Measurements from ENCODE around the gene RPTOR. TPM values are rescaled to one million over a fixed set of nuclear protein-coding genes. Genes with fewer than 3 reads are reported as not detected.
"Not testable (repeated sequence)": the region's sequence is repeated elsewhere in the genome, so short reads cannot be mapped to it uniquely, and the experiment has no call there.

The RPTOR gene
- polyA plus RNA-seq, 12 donors: 16.0 to 34.1 (median 21.6) TPM; not detected in 1

- no peak for DNase-seq
Measured at GRCh38 chr17:80762076-80762475, 217.4 kb downstream of the RPTOR start.

- DNase-seq: no peak
Measured at GRCh38 chr17:80763293-80763867, 218.7 kb downstream of the RPTOR start.

GRCh38 chr17:80764627-80765145 is 220.0 kb downstream of the RPTOR start:
- not testable (repeated sequence) for DNase-seq

GRCh38 chr17:80765241-80765961 is 220.8 kb downstream of the RPTOR start:
- DNase-seq: no peak

- no peak for DNase-seq
Measured at GRCh38 chr17:80766290-80766855, 221.7 kb downstream of the RPTOR start.

GRCh38 chr17:80768389-80768788 is 223.8 kb downstream of the RPTOR start:
- DNase-seq: no peak

GRCh38 chr17:80768936-80769335 is 224.3 kb downstream of the RPTOR start:
- no peak for DNase-seq

- DNase-seq: no peak
Measured at GRCh38 chr17:80769516-80769915, 224.9 kb downstream of the RPTOR start.

- no peak for DNase-seq
Measured at GRCh38 chr17:80769936-80770625, 225.4 kb downstream of the RPTOR start.

GRCh38 chr17:80770881-80771611 is 226.4 kb downstream of the RPTOR start:
- no peak for DNase-seq

- no peak for DNase-seq
Measured at GRCh38 chr17:80771612-80772005, 227.0 kb downstream of the RPTOR start.

GRCh38 chr17:80772906-80773242 is 228.2 kb downstream of the RPTOR start:
- no peak for DNase-seq

- DNase-seq: no peak
Measured at GRCh38 chr17:80773243-80773991, 228.8 kb downstream of the RPTOR start.

GRCh38 chr17:80774146-80774545 is 229.5 kb downstream of the RPTOR start:
- no peak for DNase-seq

- DNase-seq: no peak
Measured at GRCh38 chr17:80774643-80775281, 230.1 kb downstream of the RPTOR start.

- DNase-seq: no peak
Measured at GRCh38 chr17:80775863-80776262, 231.2 kb downstream of the RPTOR start.

- no peak for DNase-seq
Measured at GRCh38 chr17:80777274-80777673, 232.6 kb downstream of the RPTOR start.

- no peak for DNase-seq
Measured at GRCh38 chr17:80778716-80779115, 234.1 kb downstream of the RPTOR start.

GRCh38 chr17:80779336-80779735 is 234.7 kb downstream of the RPTOR start:
- DNase-seq: no peak

- DNase-seq: no peak
Measured at GRCh38 chr17:80779961-80780380, 235.3 kb downstream of the RPTOR start.

Data from muscle of arm (tissue), 12 donors.